Ammon's horn (tissue), 1 donor: ENCODE results near the gene RIPK3.
"Not testable (repeated sequence)": the region's sequence is repeated elsewhere in the genome, so short reads cannot be mapped to it uniquely, and the experiment has no call there.

ENCODE experiments used
- DNase-seq: peaks from one replicate; pipeline ENCODE4 v3.0.0-alpha.2; 2016; ENCODE audit warnings: low spot score

The RIPK3 gene

GRCh38 chr14:24369907-24370687 is 30.3 kb upstream of the RIPK3 start:
- DNase-seq = no peak

- no peak for DNase-seq
Observed at GRCh38 chr14:24369463-24369862, 29.7 kb upstream of the RIPK3 start.

- DNase-seq = peak; percentile 48
Observed at GRCh38 chr14:24368562-24369252, 28.9 kb upstream of the RIPK3 start.

- no peak for DNase-seq
Observed at GRCh38 chr14:24368212-24368561, 28.4 kb upstream of the RIPK3 start.

- peak; percentile 43 for DNase-seq
Observed at GRCh38 chr14:24367514-24368211, 27.9 kb upstream of the RIPK3 start, which contains the start of gene NFATC4. NFATC4 (plus strand) TSS chr14:24368184; CDS start chr14:24368341, 157 bp downstream.

GRCh38 chr14:24366721-24367513 is 27.1 kb upstream of the RIPK3 start:
- peak; percentile 61 for DNase-seq

GRCh38 chr14:24366413-24366720 is 26.6 kb upstream of the RIPK3 start:
- DNase-seq = no peak

DNA sequence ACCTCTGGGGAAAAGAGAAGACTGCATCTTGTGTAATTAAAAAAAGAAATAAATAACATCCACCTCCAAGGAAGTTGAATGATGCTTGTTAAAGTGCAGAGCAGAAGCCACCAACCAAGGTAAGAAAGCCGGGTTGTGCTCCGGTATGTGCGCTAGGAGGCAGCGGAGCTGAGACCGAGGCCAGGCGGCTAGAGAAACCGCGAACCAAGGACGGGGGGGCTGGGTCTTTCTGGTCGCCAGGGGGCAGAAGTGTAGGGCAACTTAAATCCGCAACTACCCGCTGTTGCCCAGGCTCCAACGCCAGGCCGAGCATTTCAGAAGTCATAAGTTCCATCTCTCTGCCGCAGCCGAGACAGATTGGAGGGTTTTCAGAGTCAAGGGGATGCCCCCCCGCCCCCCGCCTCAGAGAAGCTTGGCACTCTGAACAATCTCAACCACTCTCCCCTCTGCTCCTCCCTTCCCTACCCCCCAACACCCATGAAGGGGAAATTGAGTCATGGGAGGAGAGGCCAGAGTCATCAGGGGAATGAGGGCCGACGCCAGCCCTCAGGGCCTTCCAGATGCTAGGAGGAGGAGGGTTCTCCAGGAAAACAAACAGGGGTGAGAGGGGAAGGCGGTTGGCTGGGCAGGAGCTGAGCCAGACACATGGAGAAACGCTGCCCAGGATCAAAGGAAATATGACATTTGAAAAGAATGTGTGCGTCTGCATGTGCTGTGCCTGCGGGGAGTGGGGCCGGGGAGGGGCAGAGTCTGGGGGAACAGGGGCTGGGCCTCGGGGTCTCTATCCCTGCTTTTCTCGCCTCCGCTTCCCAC is 26.0 kb upstream of the RIPK3 start:
- peak; percentile 74 for DNase-seq

DNA sequence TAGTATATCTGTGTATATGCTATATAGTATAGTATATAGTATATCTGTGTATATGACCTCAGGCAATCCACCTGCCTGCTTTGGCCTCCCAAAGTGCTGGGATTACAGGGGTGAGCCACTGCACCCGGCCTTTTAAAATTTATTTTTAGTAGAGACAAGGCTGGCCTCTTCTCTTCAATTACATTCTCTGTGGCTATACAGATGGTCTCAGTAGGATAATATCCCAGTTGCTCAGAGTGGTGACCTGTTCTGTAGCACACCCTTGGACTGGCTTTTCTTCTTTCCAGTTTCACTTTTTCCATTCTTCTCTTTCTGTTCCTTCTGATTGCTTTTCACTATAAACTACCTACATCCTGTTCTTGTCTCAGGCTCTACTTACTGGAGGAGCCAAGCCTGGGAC is 25.1 kb upstream of the RIPK3 start:
- no peak for DNase-seq

- DNase-seq = no peak
Observed at GRCh38 chr14:24363401-24363800, 23.6 kb upstream of the RIPK3 start.

DNA sequence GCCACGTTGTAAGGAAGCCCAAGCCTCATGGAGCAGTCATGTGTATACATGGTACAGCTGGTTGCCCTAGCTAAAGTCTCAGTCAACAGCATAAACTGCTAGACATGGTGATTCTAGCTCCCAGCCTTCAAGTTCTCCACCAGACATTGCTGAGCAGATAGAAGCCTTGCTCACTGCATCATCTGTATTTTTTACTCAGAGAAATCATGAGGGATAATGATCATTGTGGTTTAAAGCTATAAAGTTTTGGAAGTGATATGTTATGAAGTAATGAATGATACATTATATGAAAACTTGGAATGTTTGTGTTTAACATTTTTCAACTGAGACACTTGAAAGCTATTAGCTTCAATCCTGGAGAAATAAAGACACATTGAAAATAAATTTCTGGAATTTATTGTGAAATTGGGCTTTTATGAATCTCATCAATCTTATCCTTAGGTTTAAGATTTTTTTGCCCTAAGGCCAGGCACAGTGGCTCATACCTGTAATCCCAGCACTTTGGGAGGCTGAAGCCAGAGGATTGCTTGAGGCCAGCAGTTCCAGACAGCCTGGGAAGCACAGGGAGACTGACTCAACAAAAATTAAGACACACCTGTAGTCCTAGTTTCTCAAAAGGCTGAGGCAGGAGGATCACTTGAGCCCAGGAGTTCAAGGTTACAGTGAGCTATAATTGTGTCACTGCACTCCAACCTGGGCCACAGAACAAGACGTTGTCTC is 22.6 kb upstream of the RIPK3 start:
- no peak for DNase-seq

GRCh38 chr14:24361326-24361725 is 21.5 kb upstream of the RIPK3 start:
- DNase-seq = peak; percentile 43

DNA sequence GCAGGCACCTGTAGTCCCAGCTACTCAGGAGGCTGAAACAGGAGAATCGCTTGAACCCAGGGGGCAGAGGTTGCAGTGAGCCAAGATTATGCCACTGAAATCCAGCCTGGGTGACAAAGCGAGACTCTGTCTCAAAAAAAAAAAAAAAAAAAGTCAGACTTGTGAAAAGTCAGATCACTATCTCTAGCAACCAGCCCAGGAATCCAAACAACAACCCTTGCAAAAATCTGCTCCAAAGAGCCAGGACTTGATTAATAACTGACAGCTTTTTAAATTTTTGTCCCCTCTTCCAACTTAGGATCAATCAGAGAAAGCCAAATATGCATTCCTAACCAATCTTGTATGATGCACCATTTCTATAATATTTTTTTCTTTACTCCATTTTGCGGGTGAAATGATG is 20.5 kb upstream of the RIPK3 start:
- DNase-seq = no peak

GRCh38 chr14:24356208-24356607 is 16.4 kb upstream of the RIPK3 start:
- DNase-seq = no peak

- DNase-seq = no peak
Observed at GRCh38 chr14:24355009-24355408, 15.2 kb upstream of the RIPK3 start.

GRCh38 chr14:24354482-24354825 is 14.7 kb upstream of the RIPK3 start:
- not testable (repeated sequence) for DNase-seq

- DNase-seq = no peak
Observed at GRCh38 chr14:24353559-24354481, 14.0 kb upstream of the RIPK3 start.

DNA sequence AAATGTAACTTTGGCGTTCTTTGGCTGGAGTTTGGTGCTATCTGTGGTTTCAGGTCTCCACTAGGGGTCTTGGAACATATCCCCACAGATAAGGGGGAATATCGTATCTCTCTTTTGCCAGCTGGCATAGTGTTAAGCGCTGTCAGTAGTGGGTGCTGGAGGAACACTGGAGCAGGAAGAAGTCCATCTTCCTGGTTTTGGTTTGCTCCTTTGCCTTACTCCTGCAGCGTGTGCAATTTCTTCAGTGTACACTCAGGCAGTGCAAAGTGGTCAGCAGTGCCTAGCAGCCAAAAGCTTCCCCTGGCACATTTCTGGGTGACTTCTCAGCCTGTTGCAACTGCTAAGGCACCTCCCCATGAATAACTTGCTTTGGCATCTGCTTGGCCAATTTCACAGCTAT is 11.7 kb upstream of the RIPK3 start:
- no peak for DNase-seq

- DNase-seq = no peak
Observed at GRCh38 chr14:24349742-24350141, 10.0 kb upstream of the RIPK3 start.

- no peak for DNase-seq
Observed at GRCh38 chr14:24348186-24348585, 8.4 kb upstream of the RIPK3 start.
